IMR-90 (cell line): ENCODE measurements around the gene EMC1. TPM values are rescaled to one million over a fixed set of nuclear protein-coding genes. Genes with fewer than 3 reads are reported as not detected.

ENCODE experiments used
- ATAC-seq: fragments of 200-7000 bp; cut with Tn5 transposase; 2 replicates; pipeline ENCODE4 v1.9.1; 2020; ENCODE audit warnings: low read depth, mild to moderate bottlenecking, moderate library complexity
- BruUV-seq: library from RNA; stranded (reverse); fragments of 400-500 nt; replicated peaks from 2 replicates; lab custom pipeline; 2021; lab: Mats Ljungman, UMichigan
- CTCF ChIA-PET: fragments of 300-600 bp; formaldehyde crosslinking; extraction: SDS; loops from one replicate; lab custom pipeline; 2021; ENCODE audit warnings: antibody characterized with exemption; lab: Yijun Ruan, JAX
- POLR2A ChIA-PET: fragments of 300-600 bp; sonication (Branson Sonifier 250); formaldehyde crosslinking; loops from one replicate; lab custom pipeline; 2022; ENCODE audit warnings: antibody characterized with exemption; ENCODE audit not compliant: unreplicated experiment; lab: Charles Lee
- DNase-seq: peaks from one replicate; pipeline ENCODE4 v3.0.0; 2013
- H2AFZ ChIP-seq: replicated peaks from 2 replicates; pipeline ENCODE3; 2013; ENCODE audit warnings: low read length, mild to moderate bottlenecking; ENCODE audit not compliant: poor library complexity
- H2AK5ac ChIP-seq: 2 replicates; pipeline ENCODE4 v1.6.1; 2013; ENCODE audit warnings: low read depth, low read length, inconsistent platforms
- H2AK9ac ChIP-seq: replicated peaks from 2 replicates; pipeline ENCODE3; 2013; ENCODE audit warnings: mild to moderate bottlenecking, low read depth, low read length, moderate library complexity; ENCODE audit not compliant: poor library complexity
- H2BK120ac ChIP-seq: 2 replicates; pipeline ENCODE4 v1.6.1; 2013; ENCODE audit warnings: low read depth, low read length, inconsistent platforms
- H2BK15ac ChIP-seq: 3 replicates; pipeline ENCODE4 v1.6.1; 2013; ENCODE audit warnings: low read depth, low read length, inconsistent platforms
- H2BK20ac ChIP-seq: 2 replicates; pipeline ENCODE4 v1.6.1; 2013; ENCODE audit warnings: low read depth, mild to moderate bottlenecking, inconsistent platforms, low read length, moderate library complexity
- H2BK5ac ChIP-seq: 2 replicates; pipeline ENCODE4 v1.6.1; 2013; ENCODE audit warnings: mild to moderate bottlenecking, low read depth, low read length, inconsistent platforms; ENCODE audit not compliant: poor library complexity, severe bottlenecking
- H3K14ac ChIP-seq: replicated peaks from 2 replicates; pipeline ENCODE4 v1.6.1; 2013; ENCODE audit warnings: low read depth, low read length, inconsistent platforms
- H3K18ac ChIP-seq: 2 replicates; pipeline ENCODE4 v1.6.1; 2013; ENCODE audit warnings: low read depth, low read length, control low read depth
- H3K23ac ChIP-seq: 2 replicates; pipeline ENCODE4 v1.6.1; 2013; ENCODE audit warnings: low read depth, low read length, inconsistent platforms
- H3K27ac ChIP-seq: 2 replicates; pipeline ENCODE4 v1.5.1; 2013; ENCODE audit warnings: mild to moderate bottlenecking, control low read depth, low read length; ENCODE audit not compliant: insufficient read depth
- H3K27me3 ChIP-seq: 2 replicates; pipeline ENCODE4 v1.6.1; 2013; ENCODE audit warnings: low read length; ENCODE audit not compliant: control insufficient read depth, insufficient read depth
- H3K36me3 ChIP-seq: 2 replicates; pipeline ENCODE4 v1.6.1; 2013; ENCODE audit warnings: low read length, mixed read lengths; ENCODE audit not compliant: control insufficient read depth, insufficient read depth
- H3K4ac ChIP-seq: 2 replicates; pipeline ENCODE4 v1.6.1; 2013; ENCODE audit warnings: low read depth, low read length, inconsistent platforms
- H3K4me1 ChIP-seq: 2 replicates; pipeline ENCODE4 v1.6.1; 2013; ENCODE audit warnings: low read length, mixed read lengths; ENCODE audit not compliant: control insufficient read depth, insufficient read depth
- H3K4me2 ChIP-seq: 2 replicates; pipeline ENCODE4 v1.6.1; 2013; ENCODE audit warnings: low read depth, mild to moderate bottlenecking, control low read depth, low read length, moderate library complexity
- H3K4me3 ChIP-seq: 2 replicates; pipeline ENCODE4 v1.5.1; 2013; ENCODE audit warnings: low read depth, mild to moderate bottlenecking, control low read depth, low read length, moderate library complexity; ENCODE audit not compliant: insufficient read depth
- H3K56ac ChIP-seq: 2 replicates; pipeline ENCODE4 v1.6.1; 2013; ENCODE audit warnings: low read length, inconsistent platforms; ENCODE audit not compliant: insufficient read depth; ENCODE audit errors: extremely low read depth
- H3K79me1 ChIP-seq, 2 experiments: 2 replicates each; pipeline ENCODE4 v1.6.1; 2013; ENCODE audit warnings: low read length in 2 of 2, inconsistent platforms in 1 of 2, low read depth in 1 of 2
- H3K9ac ChIP-seq: 2 replicates; pipeline ENCODE4 v1.6.1; 2013; ENCODE audit warnings: low read depth, low read length, control low read depth
- H3K9me1 ChIP-seq: 2 replicates; pipeline ENCODE4 v1.6.1; 2013; ENCODE audit warnings: low read length, inconsistent platforms; ENCODE audit not compliant: insufficient read depth
- H3K9me3 ChIP-seq: 2 replicates; pipeline ENCODE4 v1.6.1; 2013; ENCODE audit warnings: low read length; ENCODE audit not compliant: control insufficient read depth, insufficient read depth
- H4K20me1 ChIP-seq: 2 replicates; pipeline ENCODE4 v1.6.1; 2013; ENCODE audit warnings: low read length, inconsistent platforms; ENCODE audit not compliant: insufficient read depth
- H4K5ac ChIP-seq: 2 replicates; pipeline ENCODE4 v1.6.1; 2013; ENCODE audit warnings: mild to moderate bottlenecking, low read depth, low read length, control low read depth
- H4K8ac ChIP-seq, 2 experiments: 2 replicates each; pipeline ENCODE4 v1.6.1; 2013; ENCODE audit warnings: low read depth in 2 of 2, low read length in 2 of 2, control low read depth in 1 of 2, inconsistent platforms in 1 of 2
- H4K91ac ChIP-seq: 2 replicates; pipeline ENCODE4 v1.6.1; 2013; ENCODE audit warnings: low read depth, low read length, inconsistent platforms; ENCODE audit not compliant: insufficient read depth
- ELK1 ChIP-seq: fragments of 150-350 bp; IDR thresholded peaks from 2 replicates; pipeline ENCODE4 v1.6.1; 2016; ENCODE audit warnings: low read depth, mild to moderate bottlenecking, low read length, moderate library complexity, borderline replicate concordance
- MXI1 ChIP-seq: IDR thresholded peaks from 2 replicates; pipeline ENCODE4 v1.6.1; 2012; ENCODE audit warnings: low read depth, mild to moderate bottlenecking, low read length, moderate library complexity, borderline replicate concordance
- POLR2A ChIP-seq: IDR thresholded peaks from 2 replicates; pipeline ENCODE4 v1.6.1; 2012; ENCODE audit warnings: mild to moderate bottlenecking, low read depth, low read length
- WGBS, 2 experiments: methylation state at CpG; one replicate each; pipeline versions ENCODE4 v1.1.5 to v1.1.7; 2013; ENCODE audit warnings: missing lambda C conversion rate in 2 of 2; ENCODE audit not compliant: insufficient read length in 1 of 2; ENCODE audit errors: extremely low coverage in 2 of 2; 5-methylcytosine and 5-hydroxymethylcytosine counted together
- dilution Hi-C: fragments of 300-500 bp; cut with HindIII; formaldehyde crosslinking; loops from one replicate; pipeline ENCODE4 v1.14.3; 2018; ENCODE audit warnings: low sequenced_read_pairs; ENCODE audit not compliant: unreplicated experiment
- in situ Hi-C: fragments of 300-500 bp; cut with MboI; formaldehyde crosslinking; loops from 3 replicates; pipeline ENCODE4 v1.14.3; 2019; ENCODE audit warnings: low sequenced_read_pairs, inconsistent platforms, mixed read lengths
- intact Hi-C: fragments of 100-400 bp; cut with micrococcal nuclease; formaldehyde crosslinking; loops from 2 replicates; pipeline ENCODE4 v1.10.0; 2022
- polyA plus RNA-seq, 3 experiments: library from polyadenylated mRNA; depleted of rRNA; stranded (reverse); fragments of >200 nt; gene quantifications; 2 replicates each; pipeline ENCODE4 v1.2.3, GENCODE V29; 2012; ENCODE audit warnings: low replicate concordance in 1 of 3
- total RNA-seq: library from RNA; depleted of rRNA; stranded (reverse); fragments of >200 nt; gene quantifications from 2 replicates; pipeline ENCODE4 v1.2.3, GENCODE V29; 2012

EMC1 gene
- total and polyA plus RNA-seq, 2 of the 4 experiments (the other 2 are of a cell fraction): 65.4 to 114 TPM

DNA sequence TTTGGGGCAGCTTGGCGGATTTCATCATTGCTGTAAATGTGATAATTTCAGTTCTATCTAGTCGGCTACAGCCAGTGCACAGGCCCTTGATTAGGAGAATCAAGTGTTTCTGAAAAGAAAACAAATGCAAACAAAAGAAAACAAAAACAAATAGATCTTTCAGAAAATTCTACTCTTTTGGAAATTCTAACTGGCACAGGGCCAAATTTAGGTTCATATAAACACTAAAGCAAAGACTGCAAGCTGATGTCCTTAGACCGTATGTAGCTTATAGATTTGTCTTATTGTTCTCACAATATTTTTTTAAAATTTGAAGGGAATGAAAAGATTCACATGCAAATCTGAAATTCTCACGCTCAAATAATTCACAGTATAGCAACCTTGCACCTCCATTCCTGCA is 52.5 kb downstream of the EMC1 start:
- H2AK5ac ChIP-seq: no peak overlapping the region
- H2AK9ac ChIP-seq: no peak overlapping the region
- CTCF ChIA-PET: no interaction called here
- no peak overlapping the region for H4K5ac ChIP-seq
- POLR2A ChIA-PET: no interaction called here
- H3K27me3 ChIP-seq: no peaks in the 10 kb centered on the region
- H2BK15ac ChIP-seq: no peak overlapping the region
- TF ChIP-seq ELK1: no peak
- no peak for TF ChIP-seq POLR2A
- no peak for TF ChIP-seq MXI1
- no TSS peak for BruUV-seq
- in situ Hi-C loops (no loop called here), intact Hi-C loops (no loop called here), dilution Hi-C loops (no loop called here)
- no peak overlapping the region for H2BK20ac ChIP-seq
- H3K4ac ChIP-seq: no peak overlapping the region
- H3K4me3 ChIP-seq: no peak overlapping the region
- no peak overlapping the region for H3K14ac ChIP-seq
- no peak overlapping the region for H3K4me2 ChIP-seq
- H3K9me1 ChIP-seq: peaks cover 15% of the 10 kb centered on the region; the same call in 1 of the 2 replicates
- DNase-seq (no peak), ATAC-seq (no peak)
- peaks cover 49% of the 10 kb centered on the region for H3K36me3 ChIP-seq
- H2AFZ ChIP-seq: no peak overlapping the region
- no peak overlapping the region for H3K27ac ChIP-seq
- H3K9ac ChIP-seq: no peak overlapping the region
- WGBS, 2 experiments: no CpG with 5 or more reads among the region's 4 CpGs
- H3K79me1 ChIP-seq: peaks cover 33 to 78% of the 10 kb centered on the region in 2 experiments
- no peak overlapping the region for H2BK120ac ChIP-seq
- H3K9me3 ChIP-seq: no peaks in the 10 kb centered on the region
- H4K20me1 ChIP-seq: peaks cover 67% of the 10 kb centered on the region
- no peak overlapping the region for H4K91ac ChIP-seq
- peaks cover 10% of the 10 kb centered on the region for H3K4me1 ChIP-seq
- no peak overlapping the region for H3K23ac ChIP-seq
- no peak overlapping the region for H2BK5ac ChIP-seq
- H3K56ac ChIP-seq: no peak overlapping the region
- H4K8ac ChIP-seq: no peak overlapping the region
- no peak overlapping the region for H3K18ac ChIP-seq
